Neutrophil (primary cell): ENCODE results near the gene SLC22A9.

ENCODE experiments used
- H3K27ac ChIP-seq: fragments of 200-600 bp; sonication (generic); 2 replicates; pipeline ENCODE4 v1.5.1; 2016; ENCODE audit warnings: mild to moderate bottlenecking, moderate library complexity
- H3K27me3 ChIP-seq: fragments of 200-600 bp; sonication (generic); 2 replicates; pipeline ENCODE4 v1.6.0; 2016; ENCODE audit warnings: mild to moderate bottlenecking
- H3K36me3 ChIP-seq: fragments of 200-600 bp; sonication (generic); 2 replicates; pipeline ENCODE4 v1.5.1; 2017
- H3K4me1 ChIP-seq, 2 experiments: fragments of 200-600 bp in 1 of 2; sonication (generic) in 1 of 2; 1 replicate in 1 of 2; 2 replicates in 1 of 2; pipeline versions ENCODE4 v1.5.1 to v1.6.1; 2013 to 2016; ENCODE audit warnings: low read depth in 1 of 2, low read length in 1 of 2, mild to moderate bottlenecking in 1 of 2, moderate library complexity in 1 of 2; ENCODE audit not compliant: control insufficient read depth in 1 of 2, insufficient read depth in 1 of 2
- H3K4me3 ChIP-seq, 2 experiments: fragments of 200-600 bp in 1 of 2; sonication (generic) in 1 of 2; 1 replicate in 1 of 2; 2 replicates in 1 of 2; pipeline ENCODE4 v1.5.1; 2013 to 2016; ENCODE audit warnings: low read depth in 1 of 2, low read length in 1 of 2, mild to moderate bottlenecking in 1 of 2, moderate library complexity in 1 of 2
- H3K9me3 ChIP-seq: fragments of 200-600 bp; sonication (generic); 2 replicates; pipeline ENCODE4 v1.5.1; 2016
- CTCF ChIP-seq: fragments of 200-600 bp; sonication (generic); IDR thresholded peaks from 2 replicates; pipeline ENCODE4 v1.5.1; 2016; ENCODE audit warnings: antibody characterized with exemption

SLC22A9 gene

GRCh38 chr11:63362196-63362793 lies 7.3 kb upstream of the SLC22A9 start:
- no peak for TF ChIP-seq CTCF
- no peaks in the 10 kb centered on the region for H3K27me3 ChIP-seq
- H3K4me1 ChIP-seq = no peaks in the 10 kb centered on the region

GRCh38 chr11:63369971-63370588 lies 495 bp downstream of the SLC22A9 start:
- no peaks in the 10 kb centered on the region for H3K36me3 ChIP-seq
- no peak overlapping the region for H3K27ac ChIP-seq
- no peak overlapping the region for H3K4me3 ChIP-seq
- H3K9me3 ChIP-seq = no peaks in the 10 kb centered on the region
- H3K27me3 ChIP-seq = peaks cover 44% of the 10 kb centered on the region
- TF ChIP-seq CTCF = no peak
- no peaks in the 10 kb centered on the region for H3K4me1 ChIP-seq

More at GRCh38 chr11:63362196-63362793, 7.3 kb upstream of the SLC22A9 start:
- Histone ChIP-seq H3K27ac (no peak overlapping the region), H3K36me3 (no peaks in the 10 kb centered on the region), H3K9me3 (no peaks in the 10 kb centered on the region), H3K4me3 (no peak overlapping the region)

- no peaks in the 10 kb centered on the region for H3K4me1 ChIP-seq
- H3K27me3 ChIP-seq = peaks cover 44% of the 10 kb centered on the region
- no peaks in the 10 kb centered on the region for H3K9me3 ChIP-seq
- H3K4me3 ChIP-seq = no peak overlapping the region
- no peaks in the 10 kb centered on the region for H3K36me3 ChIP-seq
- no peak for TF ChIP-seq CTCF
- no peak overlapping the region for H3K27ac ChIP-seq
Measured at GRCh38 chr11:63371396-63371795, 1.8 kb downstream of the SLC22A9 start.

GRCh38 chr11:63375434-63375833 lies 5.8 kb downstream of the SLC22A9 start:
- H3K9me3 ChIP-seq = no peaks in the 10 kb centered on the region
- no peak for TF ChIP-seq CTCF

GRCh38 chr11:63380130-63380529 lies 10.5 kb downstream of the SLC22A9 start:
- Histone ChIP-seq H3K4me3 (no peak overlapping the region), H3K27ac (no peak overlapping the region), H3K4me1 (no peaks in the 10 kb centered on the region), H3K36me3 (no peaks in the 10 kb centered on the region), H3K27me3 (peaks cover 15% of the 10 kb centered on the region), H3K9me3 (no peaks in the 10 kb centered on the region)
- no peak for TF ChIP-seq CTCF

More at GRCh38 chr11:63375434-63375833, 5.8 kb downstream of the SLC22A9 start:
- Histone ChIP-seq H3K4me3 (no peak overlapping the region), H3K27me3 (peaks cover 34% of the 10 kb centered on the region), H3K4me1 (no peaks in the 10 kb centered on the region), H3K27ac (no peak overlapping the region), H3K36me3 (no peaks in the 10 kb centered on the region)
